ENCODE measurements around the gene MINDY1. TPM values are rescaled to one million over a fixed set of nuclear protein-coding genes. Genes with fewer than 3 reads are reported as not detected.

Gene MINDY1
- total and polyA plus RNA-seq, 9 of the 15 experiments (the other 6 are each of a cell fraction or from before 2014, with no cell fraction given), result 0.49 to 11.0 (median 6.0) TPM

DNA sequence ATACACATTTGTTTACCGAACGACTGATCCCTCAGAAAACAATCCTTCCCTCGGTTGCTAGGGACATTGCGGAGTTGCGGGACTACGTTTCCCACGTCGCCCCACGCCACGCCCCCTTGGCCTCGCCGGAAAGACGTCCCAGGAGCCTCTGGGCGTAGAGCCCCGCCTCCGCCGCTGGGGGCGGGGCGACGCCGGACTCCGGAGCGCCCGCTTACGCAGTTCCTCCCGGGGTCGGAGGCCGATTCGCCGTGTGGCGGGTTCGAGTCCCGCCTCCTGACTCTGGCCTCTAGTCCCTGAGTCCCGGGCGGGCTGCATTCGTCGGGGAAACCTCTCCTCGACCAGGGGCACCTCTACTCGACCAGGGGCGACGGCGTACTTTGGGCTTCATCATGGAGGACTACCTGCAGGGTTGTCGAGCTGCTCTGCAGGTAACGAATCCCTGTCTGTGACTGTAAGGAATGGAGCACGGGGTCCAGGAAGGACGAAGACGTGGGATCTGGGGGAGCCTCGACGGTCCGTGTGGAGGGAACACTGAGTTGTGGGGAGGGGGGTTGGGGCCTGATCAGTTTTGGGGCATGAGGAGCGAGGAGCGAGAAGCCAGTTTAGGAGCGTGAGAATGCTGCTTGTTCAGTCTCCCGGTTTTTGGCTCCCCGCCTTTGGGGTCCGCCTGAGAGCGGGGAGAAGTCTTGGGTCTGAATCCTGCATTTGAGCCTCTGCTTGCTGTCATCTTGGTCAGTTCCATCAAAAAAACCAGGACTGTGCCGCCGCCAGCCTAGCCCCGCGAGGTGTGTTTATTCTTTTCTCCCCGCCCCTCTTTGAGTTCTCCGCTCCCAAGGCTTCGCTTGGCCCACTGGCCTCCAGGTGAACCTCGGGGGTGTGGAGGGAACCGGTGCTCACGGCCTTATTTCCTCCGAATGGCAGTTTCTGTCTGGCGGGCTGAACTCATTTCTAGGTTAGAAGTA, 1.8 kb upstream of the MINDY1 start, which contains the start of gene PRUNE1 (continued):
- TF ChIP-seq MTA1 (IDR thresholded peaks at IDR 0.05; ENCODE audit: borderline replicate concordance), result no peak
- TF ChIP-seq ZBTB8A (IDR thresholded peaks at IDR 0.05; ENCODE audit: partially characterized antibody), result no peak
- no peak for TF ChIP-seq DNMT1 (IDR thresholded peaks at IDR 0.05)
- TF ChIP-seq, protein P1, sequence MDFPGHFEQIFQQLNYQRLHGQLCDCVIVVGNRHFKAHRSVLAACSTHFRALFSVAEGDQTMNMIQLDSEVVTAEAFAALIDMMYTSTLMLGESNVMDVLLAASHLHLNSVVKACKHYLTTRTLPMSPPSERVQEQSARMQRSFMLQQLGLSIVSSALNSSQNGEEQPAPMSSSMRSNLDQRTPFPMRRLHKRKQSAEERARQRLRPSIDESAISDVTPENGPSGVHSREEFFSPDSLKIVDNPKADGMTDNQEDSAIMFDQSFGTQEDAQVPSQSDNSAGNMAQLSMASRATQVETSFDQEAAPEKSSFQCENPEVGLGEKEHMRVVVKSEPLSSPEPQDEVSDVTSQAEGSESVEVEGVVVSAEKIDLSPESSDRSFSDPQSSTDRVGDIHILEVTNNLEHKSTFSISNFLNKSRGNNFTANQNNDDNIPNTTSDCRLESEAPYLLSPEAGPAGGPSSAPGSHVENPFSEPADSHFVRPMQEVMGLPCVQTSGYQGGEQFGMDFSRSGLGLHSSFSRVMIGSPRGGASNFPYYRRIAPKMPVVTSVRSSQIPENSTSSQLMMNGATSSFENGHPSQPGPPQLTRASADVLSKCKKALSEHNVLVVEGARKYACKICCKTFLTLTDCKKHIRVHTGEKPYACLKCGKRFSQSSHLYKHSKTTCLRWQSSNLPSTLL (IDR thresholded peaks at IDR 0.05), result no peak
- TF ChIP-seq, protein P2, sequence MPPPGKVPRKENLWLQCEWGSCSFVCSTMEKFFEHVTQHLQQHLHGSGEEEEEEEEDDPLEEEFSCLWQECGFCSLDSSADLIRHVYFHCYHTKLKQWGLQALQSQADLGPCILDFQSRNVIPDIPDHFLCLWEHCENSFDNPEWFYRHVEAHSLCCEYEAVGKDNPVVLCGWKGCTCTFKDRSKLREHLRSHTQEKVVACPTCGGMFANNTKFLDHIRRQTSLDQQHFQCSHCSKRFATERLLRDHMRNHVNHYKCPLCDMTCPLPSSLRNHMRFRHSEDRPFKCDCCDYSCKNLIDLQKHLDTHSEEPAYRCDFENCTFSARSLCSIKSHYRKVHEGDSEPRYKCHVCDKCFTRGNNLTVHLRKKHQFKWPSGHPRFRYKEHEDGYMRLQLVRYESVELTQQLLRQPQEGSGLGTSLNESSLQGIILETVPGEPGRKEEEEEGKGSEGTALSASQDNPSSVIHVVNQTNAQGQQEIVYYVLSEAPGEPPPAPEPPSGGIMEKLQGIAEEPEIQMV (tag; conservative IDR thresholded peaks at IDR 0.05; ENCODE audit: low read depth), result no peak
- TF ChIP-seq, protein P3, sequence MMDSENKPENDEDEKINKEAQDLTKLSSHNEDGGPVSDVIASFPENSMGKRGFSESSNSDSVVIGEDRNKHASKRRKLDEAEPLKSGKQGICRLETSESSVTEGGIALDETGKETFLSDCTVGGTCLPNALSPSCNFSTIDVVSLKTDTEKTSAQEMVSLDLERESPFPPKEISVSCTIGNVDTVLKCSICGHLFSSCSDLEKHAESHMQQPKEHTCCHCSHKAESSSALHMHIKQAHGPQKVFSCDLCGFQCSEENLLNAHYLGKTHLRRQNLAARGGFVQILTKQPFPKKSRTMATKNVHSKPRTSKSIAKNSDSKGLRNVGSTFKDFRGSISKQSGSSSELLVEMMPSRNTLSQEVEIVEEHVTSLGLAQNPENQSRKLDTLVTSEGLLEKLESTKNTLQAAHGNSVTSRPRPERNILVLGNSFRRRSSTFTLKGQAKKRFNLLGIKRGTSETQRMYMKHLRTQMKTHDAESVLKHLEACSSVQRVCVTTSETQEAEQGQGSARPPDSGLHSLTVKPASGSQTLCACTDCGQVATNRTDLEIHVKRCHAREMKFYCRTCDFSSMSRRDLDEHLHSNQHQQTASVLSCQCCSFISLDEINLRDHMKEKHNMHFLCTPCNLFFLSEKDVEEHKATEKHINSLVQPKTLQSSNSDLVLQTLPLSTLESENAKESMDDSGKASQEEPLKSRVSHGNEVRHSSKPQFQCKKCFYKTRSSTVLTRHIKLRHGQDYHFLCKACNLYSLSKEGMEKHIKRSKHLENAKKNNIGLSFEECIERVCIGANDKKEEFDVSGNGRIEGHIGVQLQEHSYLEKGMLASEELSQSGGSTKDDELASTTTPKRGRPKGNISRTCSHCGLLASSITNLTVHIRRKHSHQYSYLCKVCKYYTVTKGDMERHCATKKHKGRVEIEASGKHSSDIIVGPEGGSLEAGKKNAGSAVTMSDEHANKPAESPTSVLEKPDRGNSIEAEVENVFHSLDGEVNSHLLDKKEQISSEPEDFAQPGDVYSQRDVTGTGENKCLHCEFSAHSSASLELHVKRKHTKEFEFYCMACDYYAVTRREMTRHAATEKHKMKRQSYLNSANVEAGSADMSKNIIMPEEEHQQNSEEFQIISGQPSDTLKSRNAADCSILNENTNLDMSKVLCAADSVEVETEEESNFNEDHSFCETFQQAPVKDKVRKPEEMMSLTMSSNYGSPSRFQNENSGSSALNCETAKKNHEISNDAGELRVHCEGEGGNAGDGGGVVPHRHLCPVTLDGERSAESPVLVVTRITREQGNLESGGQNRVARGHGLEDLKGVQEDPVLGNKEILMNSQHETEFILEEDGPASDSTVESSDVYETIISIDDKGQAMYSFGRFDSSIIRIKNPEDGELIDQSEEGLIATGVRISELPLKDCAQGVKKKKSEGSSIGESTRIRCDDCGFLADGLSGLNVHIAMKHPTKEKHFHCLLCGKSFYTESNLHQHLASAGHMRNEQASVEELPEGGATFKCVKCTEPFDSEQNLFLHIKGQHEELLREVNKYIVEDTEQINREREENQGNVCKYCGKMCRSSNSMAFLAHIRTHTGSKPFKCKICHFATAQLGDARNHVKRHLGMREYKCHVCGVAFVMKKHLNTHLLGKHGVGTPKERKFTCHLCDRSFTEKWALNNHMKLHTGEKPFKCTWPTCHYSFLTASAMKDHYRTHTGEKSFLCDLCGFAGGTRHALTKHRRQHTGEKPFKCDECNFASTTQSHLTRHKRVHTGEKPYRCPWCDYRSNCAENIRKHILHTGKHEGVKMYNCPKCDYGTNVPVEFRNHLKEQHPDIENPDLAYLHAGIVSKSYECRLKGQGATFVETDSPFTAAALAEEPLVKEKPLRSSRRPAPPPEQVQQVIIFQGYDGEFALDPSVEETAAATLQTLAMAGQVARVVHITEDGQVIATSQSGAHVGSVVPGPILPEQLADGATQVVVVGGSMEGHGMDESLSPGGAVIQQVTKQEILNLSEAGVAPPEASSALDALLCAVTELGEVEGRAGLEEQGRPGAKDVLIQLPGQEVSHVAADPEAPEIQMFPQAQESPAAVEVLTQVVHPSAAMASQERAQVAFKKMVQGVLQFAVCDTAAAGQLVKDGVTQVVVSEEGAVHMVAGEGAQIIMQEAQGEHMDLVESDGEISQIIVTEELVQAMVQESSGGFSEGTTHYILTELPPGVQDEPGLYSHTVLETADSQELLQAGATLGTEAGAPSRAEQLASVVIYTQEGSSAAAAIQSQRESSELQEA (IDR thresholded peaks at IDR 0.05; ENCODE audit: low read depth), result no peak
- TF ChIP-seq, protein P4, sequence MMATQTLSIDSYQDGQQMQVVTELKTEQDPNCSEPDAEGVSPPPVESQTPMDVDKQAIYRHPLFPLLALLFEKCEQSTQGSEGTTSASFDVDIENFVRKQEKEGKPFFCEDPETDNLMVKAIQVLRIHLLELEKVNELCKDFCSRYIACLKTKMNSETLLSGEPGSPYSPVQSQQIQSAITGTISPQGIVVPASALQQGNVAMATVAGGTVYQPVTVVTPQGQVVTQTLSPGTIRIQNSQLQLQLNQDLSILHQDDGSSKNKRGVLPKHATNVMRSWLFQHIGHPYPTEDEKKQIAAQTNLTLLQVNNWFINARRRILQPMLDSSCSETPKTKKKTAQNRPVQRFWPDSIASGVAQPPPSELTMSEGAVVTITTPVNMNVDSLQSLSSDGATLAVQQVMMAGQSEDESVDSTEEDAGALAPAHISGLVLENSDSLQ (IDR thresholded peaks at IDR 0.05), result no peak
- TF ChIP-seq, protein P5, sequence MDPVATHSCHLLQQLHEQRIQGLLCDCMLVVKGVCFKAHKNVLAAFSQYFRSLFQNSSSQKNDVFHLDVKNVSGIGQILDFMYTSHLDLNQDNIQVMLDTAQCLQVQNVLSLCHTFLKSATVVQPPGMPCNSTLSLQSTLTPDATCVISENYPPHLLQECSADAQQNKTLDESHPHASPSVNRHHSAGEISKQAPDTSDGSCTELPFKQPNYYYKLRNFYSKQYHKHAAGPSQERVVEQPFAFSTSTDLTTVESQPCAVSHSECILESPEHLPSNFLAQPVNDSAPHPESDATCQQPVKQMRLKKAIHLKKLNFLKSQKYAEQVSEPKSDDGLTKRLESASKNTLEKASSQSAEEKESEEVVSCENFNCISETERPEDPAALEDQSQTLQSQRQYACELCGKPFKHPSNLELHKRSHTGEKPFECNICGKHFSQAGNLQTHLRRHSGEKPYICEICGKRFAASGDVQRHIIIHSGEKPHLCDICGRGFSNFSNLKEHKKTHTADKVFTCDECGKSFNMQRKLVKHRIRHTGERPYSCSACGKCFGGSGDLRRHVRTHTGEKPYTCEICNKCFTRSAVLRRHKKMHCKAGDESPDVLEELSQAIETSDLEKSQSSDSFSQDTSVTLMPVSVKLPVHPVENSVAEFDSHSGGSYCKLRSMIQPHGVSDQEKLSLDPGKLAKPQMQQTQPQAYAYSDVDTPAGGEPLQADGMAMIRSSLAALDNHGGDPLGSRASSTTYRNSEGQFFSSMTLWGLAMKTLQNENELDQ (CRISPR knock-in tag; IDR thresholded peaks at IDR 0.05; ENCODE audit: borderline replicate concordance), result no peak

All from K562 (cell line).